Epidermal melanocyte (primary cell): Measurements from ENCODE around the gene ARID5B.
A peak's percentile ranks its signal among the peaks of the same experiment; 100 is the strongest.
"Not testable (repeated sequence)": the region's sequence is repeated elsewhere in the genome, so short reads cannot be mapped to it uniquely, and the experiment has no call there.

Source experiments
- DNase-seq: peaks from one replicate; pipeline ENCODE4 v3.0.0; 2011; ENCODE audit warnings: low spot score; ENCODE audit not compliant: insufficient read length

ARID5B gene

DNA sequence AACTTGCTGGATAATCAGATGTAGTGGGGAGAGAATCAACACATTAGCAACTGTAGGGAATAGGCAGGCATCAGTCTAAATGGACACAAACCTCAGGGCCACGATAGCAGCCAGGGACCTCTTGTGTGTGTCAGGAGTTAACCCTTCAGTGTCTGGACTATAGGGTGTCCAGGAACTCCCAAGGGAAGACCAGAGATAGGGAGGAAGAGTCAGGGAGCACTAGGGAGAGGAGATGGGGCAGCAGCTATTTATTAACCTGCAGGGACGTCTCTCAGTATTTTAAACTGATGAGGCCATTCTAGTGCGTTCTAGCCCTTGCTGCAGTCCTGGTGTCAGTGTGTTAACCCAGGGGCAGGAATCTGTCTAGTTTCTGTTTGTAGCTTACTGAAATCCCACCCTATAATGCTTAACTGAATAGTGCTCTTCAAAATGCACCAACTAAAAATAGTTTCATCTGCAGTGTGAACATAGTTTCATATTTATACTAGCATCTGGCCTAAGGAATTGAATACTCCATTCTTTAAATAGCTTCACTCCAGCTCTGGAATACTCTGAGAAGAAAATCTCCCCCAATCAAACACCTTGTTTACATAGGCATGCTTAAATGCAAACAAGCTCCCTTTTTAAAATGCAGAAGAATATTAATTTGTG, 62.7 kb downstream of the ARID5B start:
- peak; percentile 42 for DNase-seq

DNA sequence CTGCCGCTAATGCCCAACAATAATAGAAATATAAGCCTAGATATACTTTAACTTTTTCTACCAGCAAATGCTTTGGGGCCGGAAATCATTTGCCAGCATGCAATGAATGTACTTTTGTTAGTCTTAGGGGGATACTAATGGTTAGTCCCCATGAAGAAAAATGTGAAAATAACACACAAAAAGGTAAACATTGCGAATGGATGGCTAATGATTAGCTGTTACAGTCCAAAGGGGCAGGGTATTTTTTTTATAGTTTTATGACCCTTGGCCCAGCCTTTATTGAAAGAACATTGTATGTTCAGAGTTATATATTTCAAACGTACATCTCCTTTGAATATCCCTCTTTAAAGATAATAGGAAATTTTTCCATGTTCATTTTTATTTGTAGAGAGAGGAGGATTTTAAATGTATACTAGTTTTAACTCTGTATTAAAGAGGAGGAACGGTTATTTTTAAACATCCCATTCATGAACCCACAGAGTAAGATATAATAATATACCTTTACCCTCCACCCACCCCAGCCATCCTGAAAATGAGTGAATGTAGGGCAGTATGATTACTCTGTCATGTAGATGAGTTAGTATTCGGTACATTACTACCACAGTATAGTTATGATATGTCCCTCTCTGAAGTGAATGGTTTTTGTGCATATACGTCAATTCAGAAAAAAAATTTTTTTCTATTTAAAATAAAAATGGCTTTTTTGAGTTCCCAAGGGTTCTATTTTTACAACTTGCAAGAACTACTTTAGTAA, 63.6 kb downstream of the ARID5B start:
- no peak for DNase-seq

DNA sequence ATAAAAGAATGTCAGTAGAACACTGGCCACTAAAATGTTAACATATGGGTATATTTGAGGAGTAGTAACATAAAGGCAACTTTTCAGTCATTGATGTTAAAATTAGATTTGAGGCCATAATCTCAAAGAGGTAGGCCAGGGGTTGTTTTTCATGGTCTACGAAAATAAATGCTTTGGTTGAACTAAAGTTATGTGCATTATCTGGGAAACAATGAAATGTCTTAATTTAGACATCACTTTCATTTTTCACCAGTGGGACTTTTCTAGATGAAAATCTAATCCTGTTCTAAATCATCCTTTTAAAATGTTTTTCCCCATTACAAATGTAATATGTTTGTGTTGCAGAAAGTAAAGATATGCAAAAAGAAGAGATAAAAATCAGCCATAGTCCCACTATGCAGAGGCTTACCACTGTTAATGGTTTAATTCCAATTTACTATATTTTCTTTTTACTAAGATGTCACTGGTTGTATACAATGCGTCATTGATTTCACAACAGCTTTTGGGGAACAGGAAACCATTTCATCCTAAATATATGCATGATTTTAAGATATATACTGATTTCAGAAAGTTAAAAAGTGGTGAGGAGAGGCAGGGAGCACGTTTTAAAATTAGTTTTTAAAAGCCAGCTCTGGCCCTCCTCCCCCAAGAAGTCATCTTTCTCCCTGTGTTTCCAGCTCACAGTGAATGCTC, 64.3 kb downstream of the ARID5B start:
- DNase-seq, result no peak

DNA sequence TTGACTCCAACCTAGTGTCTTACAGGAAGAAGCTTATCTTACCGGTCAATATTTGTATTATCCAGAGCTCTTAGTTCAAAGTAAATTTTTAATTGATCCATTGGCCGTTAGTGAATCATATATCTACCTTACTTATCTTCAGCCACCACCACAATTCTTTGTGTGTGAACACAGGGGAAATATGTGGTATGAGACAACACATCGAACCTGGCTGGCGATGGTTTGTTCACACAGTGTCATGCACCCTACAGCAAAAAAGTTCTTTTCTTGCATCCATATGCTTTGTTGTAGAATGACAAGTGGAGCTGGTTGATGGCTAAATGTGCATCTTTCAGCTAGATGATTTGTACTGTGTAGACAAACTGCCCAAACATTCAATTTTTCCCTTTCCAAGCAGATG, 65.8 kb downstream of the ARID5B start:
- no peak for DNase-seq

DNA sequence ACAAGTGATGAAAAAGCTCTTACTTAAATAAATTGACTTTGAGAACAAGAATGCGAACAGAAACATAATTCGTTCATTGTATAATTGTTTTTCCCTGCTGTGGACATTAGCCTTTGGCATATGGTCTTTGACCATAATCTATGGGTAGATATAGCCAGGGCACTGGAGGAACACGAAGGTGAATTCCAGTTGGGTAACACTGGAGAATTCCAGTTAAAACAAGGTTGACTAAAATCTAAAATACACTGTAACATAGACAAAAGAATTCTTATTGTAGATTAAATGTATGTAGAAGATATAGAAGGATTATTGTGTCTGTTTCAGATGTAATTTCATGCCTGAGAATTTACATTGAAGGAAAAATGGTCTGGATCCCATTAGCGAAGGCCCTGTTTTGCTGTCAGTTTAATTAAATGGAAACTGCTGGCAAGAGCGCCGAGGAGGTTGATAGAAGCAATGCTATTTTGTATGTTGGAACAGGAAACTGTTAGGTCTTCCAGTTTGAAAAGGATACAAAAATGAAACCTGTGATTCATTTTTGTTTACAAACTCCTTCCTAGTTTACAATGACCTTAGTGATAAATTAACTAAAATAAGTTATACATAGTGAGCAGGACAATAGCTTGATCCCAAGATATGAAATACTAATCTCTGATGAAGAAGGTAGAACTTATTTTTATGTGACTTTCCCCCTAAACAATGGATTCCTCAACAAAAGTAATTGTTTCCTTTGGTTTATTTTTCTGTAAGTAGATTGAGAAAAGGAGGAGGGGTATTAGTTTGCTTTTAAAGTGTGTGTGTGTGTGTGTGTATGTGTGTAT, 68.9 kb downstream of the ARID5B start:
- no peak for DNase-seq

DNA sequence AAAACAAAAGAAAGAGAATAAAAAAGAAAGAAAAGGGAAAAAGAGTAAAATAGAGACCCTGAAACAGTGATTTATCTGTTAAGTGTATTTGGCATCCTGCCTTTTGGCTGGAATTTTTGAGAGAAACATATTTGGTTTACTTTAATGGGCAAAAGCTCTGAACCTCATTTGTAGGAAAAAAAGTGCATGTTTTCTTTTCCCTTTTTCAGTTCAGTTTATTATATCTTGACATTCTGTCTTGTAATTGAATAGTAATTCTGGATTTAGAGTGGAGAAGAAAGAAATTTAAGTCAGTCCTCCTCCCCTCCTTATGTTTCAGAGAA, 69.5 kb downstream of the ARID5B start:
- no peak for DNase-seq

DNA sequence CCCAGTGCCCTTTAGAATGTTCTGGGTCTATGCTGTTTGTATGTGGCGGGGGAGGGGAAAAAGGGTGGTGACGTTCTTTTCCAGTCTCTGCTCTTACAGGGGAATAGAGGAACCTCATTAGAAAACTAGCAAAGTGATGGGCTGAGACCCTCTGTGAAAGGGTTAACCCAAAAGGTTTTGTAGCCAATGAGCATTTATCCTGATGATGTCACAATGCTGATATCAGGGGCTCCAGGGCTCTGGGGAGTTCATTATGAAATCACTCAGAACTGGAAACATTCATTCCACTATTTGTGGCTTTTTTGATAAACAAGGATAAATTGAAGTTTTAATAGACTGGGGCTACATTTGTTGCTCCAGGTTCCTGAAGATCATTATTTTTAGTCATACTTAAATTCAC, 71.7 kb downstream of the ARID5B start:
- no peak for DNase-seq

DNA sequence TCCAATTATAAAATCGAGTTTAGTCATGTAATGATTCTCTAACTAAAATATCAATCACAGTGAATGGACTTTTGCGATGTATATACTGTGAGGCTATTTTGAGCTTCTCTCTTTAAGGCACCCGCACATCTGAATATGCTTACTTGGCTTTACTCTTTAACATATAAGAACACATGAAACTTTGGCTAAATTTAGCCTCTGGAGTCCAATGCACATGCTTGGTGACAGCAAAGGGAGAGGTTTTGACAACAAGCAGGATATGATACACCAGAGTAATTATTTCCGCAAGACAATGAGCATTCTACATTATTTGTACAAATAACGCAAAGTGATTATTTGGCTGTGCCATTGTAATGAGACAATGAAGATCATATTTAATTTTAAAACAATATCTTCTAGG, 72.4 kb downstream of the ARID5B start:
- no peak for DNase-seq

DNA sequence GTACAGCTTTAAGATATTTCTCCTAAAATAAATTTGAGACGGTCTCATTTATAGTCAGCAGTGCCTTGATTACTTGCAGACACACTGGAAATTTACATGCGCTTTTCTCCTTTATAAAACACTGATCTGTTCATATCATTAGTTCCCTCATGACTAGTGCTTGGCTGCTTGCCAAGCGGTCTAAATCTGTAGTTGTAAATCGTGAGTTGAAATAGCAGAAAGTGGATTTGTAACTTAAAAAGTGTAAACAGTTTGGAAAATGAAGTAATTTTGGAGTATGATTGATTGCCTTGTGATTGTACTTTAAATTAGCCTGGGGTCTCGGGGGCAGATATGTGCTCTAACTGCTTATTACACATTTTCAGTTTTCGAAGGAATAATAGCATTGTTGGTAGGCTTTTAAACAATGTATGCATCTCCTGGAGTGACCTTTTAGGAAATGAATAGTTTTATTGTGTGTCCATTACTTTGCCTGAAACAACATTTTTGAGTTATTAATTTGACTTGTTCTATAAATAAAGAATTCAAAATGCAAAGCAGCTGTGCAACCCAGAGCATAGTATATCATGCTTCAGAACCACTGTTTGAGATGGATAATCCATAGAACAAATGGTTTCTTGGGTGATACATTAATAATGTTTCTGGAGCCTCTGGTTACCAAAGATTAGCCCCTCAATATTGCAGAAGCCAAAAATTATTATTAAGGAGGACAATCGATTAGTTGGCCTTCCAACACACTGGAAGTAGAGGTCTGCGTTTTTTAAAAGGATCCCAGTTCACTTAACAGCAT, 73.3 kb downstream of the ARID5B start:
- peak; percentile 58 for DNase-seq

DNA sequence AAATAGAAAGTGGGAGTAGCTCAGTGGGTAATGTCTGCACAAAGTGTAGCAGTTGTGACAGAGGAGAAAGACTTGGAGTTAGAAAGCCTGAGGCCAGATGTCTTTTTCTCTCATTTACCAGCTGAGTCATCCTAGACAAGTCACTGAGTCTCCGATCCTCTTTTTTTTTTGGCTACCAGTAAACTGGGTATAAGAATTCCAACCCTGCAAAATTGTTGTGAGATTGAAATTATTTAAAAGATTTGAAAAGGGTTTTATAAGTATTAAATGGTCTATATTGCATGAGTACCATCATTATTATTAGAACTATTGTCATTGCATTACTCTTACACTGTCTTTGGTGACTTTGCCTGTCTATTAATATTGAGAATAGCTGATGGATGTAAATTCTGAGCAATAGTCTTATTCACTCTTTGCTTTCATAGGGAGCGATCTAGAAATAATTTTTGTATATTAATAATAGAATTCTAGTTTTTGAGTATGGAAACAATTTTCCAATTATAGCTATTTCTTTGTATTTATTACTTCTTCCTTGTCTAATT, 74.0 kb downstream of the ARID5B start:
- peak; percentile 60 for DNase-seq

DNA sequence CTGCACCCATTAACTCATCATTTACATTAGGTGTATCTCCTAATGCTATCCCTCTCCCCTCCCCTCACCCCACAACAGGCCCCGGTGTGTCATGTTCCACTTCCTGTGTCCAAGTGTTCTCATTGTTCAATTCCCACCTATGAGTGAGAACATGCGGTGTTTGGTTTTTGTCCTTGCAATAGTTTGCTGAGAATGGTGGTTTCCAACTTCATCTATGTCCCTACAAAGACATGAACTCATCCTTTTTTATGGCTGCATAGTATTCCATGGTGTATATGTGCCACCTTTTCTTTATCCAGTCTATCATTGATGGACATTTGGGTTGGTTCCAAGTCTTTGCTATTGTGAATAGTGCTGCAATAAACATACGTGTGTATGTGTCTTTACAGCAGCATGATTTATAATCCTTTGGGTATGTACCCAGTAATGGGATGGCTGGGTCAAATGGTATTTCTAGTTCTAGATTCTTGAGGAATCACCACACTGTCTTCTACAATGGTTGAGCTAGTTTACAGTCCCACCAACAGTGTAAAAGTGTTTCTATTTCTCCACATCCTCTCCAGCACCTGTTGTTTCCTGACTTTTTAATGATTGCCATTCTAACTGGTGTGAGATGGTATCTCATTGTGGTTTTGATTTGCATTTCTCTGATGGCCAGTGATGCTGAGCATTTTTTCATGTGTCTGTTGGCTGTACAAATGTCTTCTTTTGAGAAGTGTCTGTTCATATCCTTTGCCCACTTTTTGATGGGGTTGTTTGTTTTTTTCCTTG, 75.6 kb downstream of the ARID5B start:
- DNase-seq, result not testable (repeated sequence)

DNA sequence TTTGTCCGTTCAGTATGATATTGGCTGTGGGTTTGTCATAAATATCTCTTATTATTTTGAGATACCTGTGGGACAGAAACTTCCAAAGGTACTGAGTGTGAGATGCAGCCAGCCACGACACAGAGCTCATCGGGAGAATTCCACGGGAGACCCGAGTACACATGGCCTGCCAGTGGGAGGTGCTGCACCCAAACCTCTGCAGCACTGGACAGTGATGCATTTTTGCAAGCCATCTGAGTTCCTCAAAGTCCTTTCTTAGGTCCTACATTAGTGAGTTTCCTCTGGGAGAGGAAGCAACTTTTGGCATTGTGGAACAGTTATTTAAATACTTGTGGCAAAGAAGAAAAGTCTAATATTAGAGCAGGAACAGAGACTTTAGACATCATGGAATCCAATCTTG, 77.5 kb downstream of the ARID5B start:
- DNase-seq, result no peak

DNA sequence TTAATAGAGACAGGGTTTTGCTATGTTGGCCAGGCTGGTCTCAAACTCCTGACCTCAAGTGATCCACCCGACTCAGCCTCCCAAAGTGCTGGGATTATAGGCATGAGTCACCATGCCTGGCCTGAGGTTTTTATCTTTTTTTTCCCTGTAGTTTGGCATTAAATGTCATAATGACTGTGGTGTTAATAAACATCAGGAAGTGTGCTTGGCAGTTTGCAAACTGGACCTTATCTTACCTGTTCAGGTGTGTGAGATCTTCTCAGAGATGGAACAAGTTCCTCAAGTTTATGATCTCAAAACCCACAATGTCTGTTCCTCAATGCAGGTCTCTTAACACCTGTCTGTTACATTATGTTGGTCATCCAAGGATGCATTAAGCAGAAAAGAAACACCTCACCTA, 80.0 kb downstream of the ARID5B start:
- DNase-seq, result no peak

DNA sequence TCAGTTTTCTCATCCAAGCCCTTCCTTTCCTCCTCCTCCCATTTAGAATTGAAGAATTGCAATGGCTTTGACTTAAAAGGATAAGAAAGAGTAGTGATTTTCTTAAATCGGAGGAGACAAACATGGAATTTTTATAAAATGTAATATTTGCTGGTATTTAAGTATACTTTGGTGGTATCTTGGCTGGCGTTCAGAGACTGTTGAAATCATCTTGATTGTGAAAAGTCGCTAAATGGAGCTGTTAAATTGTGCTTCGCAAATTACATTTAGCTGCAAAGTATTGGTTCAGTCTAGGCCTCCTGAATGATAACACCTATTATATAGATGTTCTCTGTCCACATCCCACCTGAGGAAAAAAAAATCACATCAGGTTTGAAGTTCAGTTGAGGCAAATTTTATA, 81.8 kb downstream of the ARID5B start:
- no peak for DNase-seq

DNA sequence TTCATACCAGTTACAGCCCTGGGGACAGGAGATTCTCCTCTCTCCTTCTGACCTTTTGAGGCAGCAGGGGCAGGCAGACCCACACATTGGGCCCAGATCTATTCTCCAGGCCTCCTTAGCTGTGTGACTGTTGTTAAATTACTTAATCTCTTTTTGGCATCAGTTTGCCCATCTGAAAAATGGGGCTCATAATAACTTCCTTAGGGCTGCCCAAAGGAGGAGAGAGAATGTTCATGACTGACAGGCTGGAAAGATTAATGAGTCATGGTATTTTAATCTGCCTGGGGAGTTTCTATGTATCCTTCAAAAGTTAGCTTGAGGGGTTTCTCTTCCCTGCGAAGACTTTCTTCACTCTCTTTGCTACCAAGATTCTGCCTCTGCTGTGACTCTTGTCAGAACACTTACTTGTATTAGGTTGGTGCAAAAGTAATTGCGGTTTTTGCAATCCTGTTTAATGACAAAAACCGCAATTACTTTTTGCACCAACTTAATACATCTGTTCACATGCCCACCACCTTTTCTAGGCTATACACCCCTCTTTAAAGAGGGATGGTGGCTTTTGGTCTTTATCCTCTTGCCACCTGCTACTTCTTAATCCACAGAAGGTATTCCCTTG, 83.4 kb downstream of the ARID5B start:
- DNase-seq, result no peak

DNA sequence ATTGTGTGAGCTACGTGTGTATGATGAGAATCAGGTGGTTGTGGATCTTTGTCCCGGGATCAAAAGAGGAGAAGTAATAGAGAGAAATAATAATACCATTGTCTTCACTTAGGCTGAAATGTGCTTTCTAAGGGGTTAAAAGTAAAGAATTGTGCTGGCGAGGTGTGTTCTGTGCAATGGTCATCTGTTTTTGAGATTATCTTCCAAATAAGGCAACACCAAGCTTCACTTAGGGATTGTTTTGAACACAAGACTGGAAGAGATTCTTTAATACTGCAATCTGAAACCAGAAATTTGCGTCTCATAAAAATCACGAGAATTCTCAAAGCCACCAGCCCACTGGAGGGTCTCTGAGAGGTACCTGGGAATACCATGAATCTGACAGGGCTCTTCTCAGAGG, 84.2 kb downstream of the ARID5B start:
- DNase-seq, result no peak

DNA sequence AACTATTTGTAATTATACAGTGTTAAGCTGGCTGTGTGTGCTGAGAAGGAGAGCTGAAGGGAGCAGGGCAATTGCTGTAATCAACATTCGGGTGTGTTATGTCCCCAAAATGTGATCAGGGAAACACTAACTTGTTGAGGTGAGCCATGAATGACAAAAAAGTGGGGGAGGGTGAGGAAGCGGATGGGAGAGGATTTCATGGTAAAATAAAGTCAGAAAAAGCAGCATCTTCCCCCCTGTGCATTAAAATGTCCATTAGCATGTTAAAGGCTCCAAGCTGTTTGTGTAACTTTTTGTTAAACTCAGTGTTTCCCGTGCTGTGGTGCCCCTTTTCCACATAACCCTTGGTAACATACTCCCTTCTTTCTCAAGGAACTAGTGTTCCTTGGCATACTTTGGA, 84.9 kb downstream of the ARID5B start:
- no peak for DNase-seq

DNA sequence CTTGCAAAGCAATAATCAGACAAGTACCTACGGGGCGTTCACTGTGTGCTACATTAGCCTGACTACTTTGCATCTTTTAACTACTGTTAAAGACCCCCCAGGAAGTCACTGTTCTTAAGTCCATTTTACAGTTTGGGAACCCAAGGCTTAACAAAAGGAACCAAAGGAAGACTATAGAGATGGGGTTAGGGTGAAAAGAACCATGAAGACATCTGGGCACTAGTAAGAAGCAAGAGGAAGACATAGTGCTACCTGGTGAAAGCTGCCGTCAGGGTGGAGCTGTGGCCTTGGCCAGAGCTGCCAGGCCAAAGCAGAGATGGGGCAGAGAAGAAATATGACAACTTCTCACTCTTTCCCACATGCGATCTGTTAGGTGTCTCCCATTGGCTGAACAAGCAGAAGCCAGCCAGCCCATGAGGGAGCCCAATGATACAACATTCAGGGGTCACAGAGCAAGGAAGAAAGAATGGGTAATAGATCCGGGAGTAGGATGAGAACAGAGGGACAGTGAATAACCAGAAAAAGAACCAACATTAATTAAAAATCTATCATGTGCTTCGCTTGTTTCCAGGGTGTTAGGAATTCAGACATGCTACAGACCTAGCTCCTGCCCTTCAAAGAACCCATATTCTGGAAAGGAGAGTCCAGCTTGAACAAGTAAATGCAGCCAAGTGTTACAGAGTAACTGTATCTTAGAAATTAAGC, 85.4 kb downstream of the ARID5B start:
- DNase-seq, result no peak

DNA sequence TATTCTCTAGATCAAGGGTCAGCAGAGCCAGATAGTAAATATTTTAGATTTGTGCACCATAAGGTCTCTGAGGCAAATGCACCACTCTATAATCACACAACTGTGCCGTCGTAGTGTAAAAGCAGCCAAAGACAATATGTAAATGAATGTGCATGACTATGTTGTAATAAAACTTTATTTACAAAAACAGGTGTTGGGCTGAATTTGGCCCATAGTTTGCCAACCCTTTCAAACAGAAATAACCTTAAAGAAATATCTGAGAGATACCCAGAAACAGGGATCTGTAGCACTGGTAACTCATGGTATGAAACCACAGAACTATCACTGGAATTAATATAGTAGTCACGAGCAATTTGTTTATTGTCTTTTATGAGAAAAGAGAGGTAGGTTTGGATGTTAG, 86.0 kb downstream of the ARID5B start:
- DNase-seq, result no peak
